GM18909 (cell line): ENCODE results near the gene SEPTIN8.

ENCODE experiments used
- ATAC-seq: cut with Tn5 transposase; IDR thresholded peaks from one replicate; pipeline ENCODE4 v1.9.1; 2021; ENCODE audit warnings: mild to moderate bottlenecking; ENCODE audit not compliant: unreplicated experiment, poor library complexity

SEPTIN8 gene

GRCh38 chr5:132733499-132734148 lies 43.4 kb downstream of the SEPTIN8 start:
- no peak for ATAC-seq

- ATAC-seq = no peak
These were observed 47.1 kb downstream of the SEPTIN8 start for GRCh38 chr5:132729896-132730295.

GRCh38 chr5:132725745-132726144 lies 51.3 kb downstream of the SEPTIN8 start:
- no peak for ATAC-seq

- no peak for ATAC-seq
These were observed 58.3 kb downstream of the SEPTIN8 start for GRCh38 chr5:132718544-132719312.

- no peak for ATAC-seq
These were observed 62.4 kb downstream of the SEPTIN8 start for GRCh38 chr5:132714456-132715307.

GRCh38 chr5:132708645-132709044 lies 68.4 kb downstream of the SEPTIN8 start:
- no peak for ATAC-seq

GRCh38 chr5:132704875-132705274 lies 72.2 kb downstream of the SEPTIN8 start:
- ATAC-seq = no peak
